ENCODE measurements around the gene ANXA8L1. TPM values are rescaled to one million over a fixed set of nuclear protein-coding genes. Genes with fewer than 3 reads are reported as not detected.
"Not testable (repeated sequence)": the region's sequence is repeated elsewhere in the genome, so short reads cannot be mapped to it uniquely, and the experiment has no call there.

The ANXA8L1 gene
- total and polyA plus RNA-seq, 3 experiments from 2014 or later = not detected

DNA sequence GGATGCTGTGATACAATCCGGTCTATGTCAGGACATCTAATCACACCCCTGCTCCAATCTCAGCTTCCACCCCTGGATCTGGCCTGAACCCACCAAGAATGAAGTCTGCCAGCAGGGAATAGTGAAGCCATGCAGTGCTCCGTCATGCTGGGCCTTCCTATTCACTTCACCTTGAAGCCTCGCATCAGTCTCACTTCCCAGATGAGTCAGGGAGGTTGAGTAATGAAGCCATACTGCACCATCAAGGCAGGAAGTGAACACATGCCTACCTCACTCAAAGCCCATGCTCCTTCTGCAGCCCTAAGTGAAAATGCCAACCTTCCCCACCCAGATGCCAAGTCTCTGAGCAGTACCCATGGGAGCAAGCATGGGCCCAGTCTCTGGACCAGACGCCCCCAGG, 11.1 kb downstream of the ANXA8L1 start:
- H3K9me3 Mint-ChIP-seq; H3K4me1 ChIP-seq (ENCODE audit: insufficient read depth, low read length); H3K27me3 ChIP-seq (ENCODE audit: insufficient read depth, low read length, poor library complexity, severe bottlenecking); H3K27ac Mint-ChIP-seq; H3K36me3 ChIP-seq (ENCODE audit: insufficient read depth, low read length); DNase-seq; H3K9me3 ChIP-seq (ENCODE audit: low read length); H3K4me3 Mint-ChIP-seq; POLR2A ChIA-PET; H3K4me1 Mint-ChIP-seq; H3K27me3 Mint-ChIP-seq; H3K36me3 Mint-ChIP-seq; H3K27ac ChIP-seq (ENCODE audit: low read depth, low read length); CTCF ChIA-PET; H3K4me3 ChIP-seq (ENCODE audit: low read length): not testable (repeated sequence)

DNA sequence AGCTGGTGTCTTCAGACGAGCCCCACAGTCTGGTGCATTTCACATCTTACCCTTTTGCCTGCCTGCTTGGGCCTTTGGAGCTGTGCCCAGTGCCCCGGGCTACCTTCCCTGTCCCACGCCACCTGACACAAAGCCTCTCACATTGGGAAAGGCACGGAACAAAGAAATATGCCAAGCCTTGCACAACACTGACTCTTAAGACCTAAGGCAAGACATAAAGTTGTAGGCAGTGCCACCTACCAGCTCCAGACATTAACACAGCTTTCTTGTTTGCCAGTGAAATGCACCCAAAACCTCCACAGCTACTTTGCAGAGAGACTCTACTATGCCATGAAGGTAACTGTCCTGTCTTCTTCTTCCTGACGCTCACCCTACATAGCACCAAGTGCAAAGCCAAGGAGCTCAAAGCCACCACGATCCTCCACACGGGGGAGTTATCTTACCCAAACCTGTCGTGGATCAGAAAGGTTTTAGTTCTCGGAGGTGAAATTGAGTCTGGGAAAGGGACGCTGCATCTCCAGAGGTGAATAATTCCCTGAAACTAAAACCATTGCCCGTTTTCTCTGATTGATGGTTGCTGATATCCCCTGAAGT, 11.8 kb downstream of the ANXA8L1 start:
- H3K27me3 Mint-ChIP-seq; H3K27ac Mint-ChIP-seq; H3K4me1 Mint-ChIP-seq; H3K27me3 ChIP-seq (ENCODE audit: insufficient read depth, low read length, poor library complexity, severe bottlenecking); H3K4me3 Mint-ChIP-seq; H3K9me3 ChIP-seq (ENCODE audit: low read length); DNase-seq; H3K4me1 ChIP-seq (ENCODE audit: insufficient read depth, low read length); H3K9me3 Mint-ChIP-seq; CTCF ChIA-PET; H3K36me3 Mint-ChIP-seq; H3K36me3 ChIP-seq (ENCODE audit: insufficient read depth, low read length); H3K4me3 ChIP-seq (ENCODE audit: low read length); H3K27ac ChIP-seq (ENCODE audit: low read depth, low read length); POLR2A ChIA-PET: not testable (repeated sequence)

DNA sequence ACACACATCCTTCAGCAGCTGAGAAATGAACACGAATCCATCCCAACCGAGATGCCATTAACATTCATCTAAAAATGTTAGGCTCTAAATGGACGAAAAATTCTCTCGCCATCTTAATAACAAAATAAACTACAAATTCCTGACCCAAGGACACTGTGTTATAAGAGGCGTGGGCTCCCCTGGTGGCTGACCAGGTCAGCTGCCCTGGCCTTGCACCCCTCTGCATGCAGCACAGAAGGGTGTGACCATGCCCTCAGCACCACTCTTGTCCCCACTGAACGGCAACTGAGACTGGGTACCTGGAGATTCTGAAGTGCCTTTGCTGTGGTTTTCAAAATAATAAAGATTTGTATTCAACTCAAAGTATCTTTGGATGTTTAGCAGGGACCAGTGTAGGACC, 15.8 kb downstream of the ANXA8L1 start:
- H3K36me3 Mint-ChIP-seq; H3K27ac Mint-ChIP-seq; H3K27me3 Mint-ChIP-seq; CTCF ChIA-PET; H3K4me1 ChIP-seq (ENCODE audit: insufficient read depth, low read length); DNase-seq; H3K4me3 Mint-ChIP-seq; H3K36me3 ChIP-seq (ENCODE audit: insufficient read depth, low read length); H3K4me3 ChIP-seq (ENCODE audit: low read length); H3K27me3 ChIP-seq (ENCODE audit: insufficient read depth, low read length, poor library complexity, severe bottlenecking); H3K9me3 ChIP-seq (ENCODE audit: low read length); H3K27ac ChIP-seq (ENCODE audit: low read depth, low read length); H3K9me3 Mint-ChIP-seq; H3K4me1 Mint-ChIP-seq; POLR2A ChIA-PET: not testable (repeated sequence)

DNA sequence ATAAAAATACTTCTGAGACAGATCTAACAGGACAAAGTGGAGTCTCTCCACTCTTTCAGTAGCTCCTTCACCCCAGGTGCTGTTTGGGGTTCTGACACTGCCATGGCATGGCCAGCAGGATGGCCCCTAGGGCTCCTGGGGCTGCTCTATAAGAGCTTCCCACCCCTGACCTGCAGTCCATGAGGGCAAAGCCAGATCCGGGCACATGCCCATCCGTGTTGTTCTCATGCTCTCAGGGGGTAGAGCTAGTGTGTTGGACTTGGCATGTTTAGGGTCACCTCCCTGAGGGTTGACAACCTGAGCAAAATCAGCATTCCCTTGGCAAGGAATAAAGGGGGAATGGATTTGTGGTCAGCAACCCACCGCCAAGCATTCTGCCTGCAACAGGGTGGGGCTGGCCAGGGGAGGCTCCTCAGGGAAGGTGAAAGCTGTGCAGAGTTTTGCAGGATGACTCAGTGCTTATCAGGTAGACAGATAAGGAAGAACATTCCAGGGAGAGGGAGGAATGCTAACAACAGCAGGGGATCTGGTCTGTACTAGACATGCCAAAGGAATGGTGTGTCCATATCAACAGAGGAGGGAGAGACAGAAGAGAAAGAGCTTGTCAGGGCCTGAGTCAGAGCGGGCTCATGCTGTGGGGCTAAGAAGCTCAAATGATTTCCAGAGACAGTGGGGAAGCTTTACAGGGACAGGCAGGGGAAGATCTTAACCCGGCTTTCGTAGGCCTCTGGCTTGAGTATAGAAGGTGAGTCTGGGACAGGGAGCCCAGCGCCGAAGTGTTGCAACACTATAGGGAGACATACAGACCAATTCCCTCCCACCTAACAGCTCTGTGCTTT, 21.1 kb downstream of the ANXA8L1 start:
- H3K27me3 Mint-ChIP-seq; H3K27ac Mint-ChIP-seq; H3K9me3 ChIP-seq (ENCODE audit: low read length); H3K4me3 Mint-ChIP-seq; H3K9me3 Mint-ChIP-seq; H3K4me1 ChIP-seq (ENCODE audit: insufficient read depth, low read length); H3K36me3 ChIP-seq (ENCODE audit: insufficient read depth, low read length); H3K27me3 ChIP-seq (ENCODE audit: insufficient read depth, low read length, poor library complexity, severe bottlenecking); H3K4me3 ChIP-seq (ENCODE audit: low read length); H3K36me3 Mint-ChIP-seq; POLR2A ChIA-PET; DNase-seq; CTCF ChIA-PET; H3K4me1 Mint-ChIP-seq; H3K27ac ChIP-seq (ENCODE audit: low read depth, low read length): not testable (repeated sequence)

DNA sequence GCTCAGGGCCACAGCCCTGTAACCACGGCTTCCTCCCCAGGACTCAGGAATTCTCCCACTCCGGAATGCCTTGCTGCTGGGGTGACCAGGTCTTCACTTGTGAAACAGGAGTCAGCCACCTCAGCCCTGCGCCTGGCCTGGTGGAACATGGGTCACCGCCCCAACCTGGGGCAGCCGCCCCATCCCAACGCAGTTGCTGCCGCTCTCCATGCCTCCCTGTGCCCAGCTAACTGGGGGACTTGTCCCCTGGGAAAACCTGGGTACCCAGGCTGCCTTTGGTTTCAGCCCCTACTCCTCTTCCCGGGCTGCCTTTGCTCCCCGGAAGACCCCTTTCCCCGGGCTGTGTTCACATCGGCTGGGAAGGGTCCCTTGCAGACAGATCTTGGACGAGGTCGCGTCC, 22.2 kb downstream of the ANXA8L1 start:
- H3K36me3 Mint-ChIP-seq; CTCF ChIA-PET; H3K4me3 Mint-ChIP-seq; H3K27ac ChIP-seq (ENCODE audit: low read depth, low read length); H3K27me3 ChIP-seq (ENCODE audit: insufficient read depth, low read length, poor library complexity, severe bottlenecking); H3K27me3 Mint-ChIP-seq; DNase-seq; H3K4me1 Mint-ChIP-seq; H3K36me3 ChIP-seq (ENCODE audit: insufficient read depth, low read length); H3K4me1 ChIP-seq (ENCODE audit: insufficient read depth, low read length); H3K9me3 Mint-ChIP-seq; H3K27ac Mint-ChIP-seq; H3K4me3 ChIP-seq (ENCODE audit: low read length); H3K9me3 ChIP-seq (ENCODE audit: low read length); POLR2A ChIA-PET: not testable (repeated sequence)

DNA sequence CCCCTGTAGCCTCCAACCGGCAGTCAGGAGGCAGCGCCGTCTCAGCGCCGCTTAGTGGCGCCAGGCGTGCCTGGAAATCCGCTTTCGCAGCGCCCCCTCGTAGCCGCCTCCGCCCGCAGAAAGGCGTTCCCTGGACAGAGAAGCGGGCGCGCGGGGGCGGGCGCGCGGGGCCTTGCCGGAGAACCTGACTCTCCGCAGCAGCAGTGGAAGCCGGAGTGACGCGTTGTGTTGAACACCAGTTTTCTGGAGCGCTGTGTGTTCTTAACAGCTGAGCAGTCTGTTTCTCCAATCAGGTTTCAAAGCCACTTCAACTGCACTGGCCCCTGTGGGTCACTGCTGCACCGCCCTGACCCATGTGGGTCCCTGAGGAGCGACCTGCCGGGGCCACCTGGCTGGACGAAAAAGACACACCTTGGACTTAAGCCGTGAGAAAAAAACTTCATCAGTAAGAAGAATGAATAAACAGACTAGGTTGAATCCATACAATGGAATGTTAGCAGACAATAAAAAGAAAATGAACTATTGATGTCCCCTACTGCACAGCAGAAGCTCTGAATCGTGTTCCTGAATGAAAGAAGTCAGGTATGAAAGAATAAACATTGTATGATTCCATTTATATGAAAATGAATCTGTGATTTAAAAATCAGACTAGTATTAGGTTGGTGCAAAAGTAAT, 22.8 kb downstream of the ANXA8L1 start:
- H3K27me3 ChIP-seq (ENCODE audit: insufficient read depth, low read length, poor library complexity, severe bottlenecking); H3K27ac Mint-ChIP-seq; H3K36me3 ChIP-seq (ENCODE audit: insufficient read depth, low read length); H3K4me1 Mint-ChIP-seq; H3K9me3 Mint-ChIP-seq; H3K27me3 Mint-ChIP-seq; H3K36me3 Mint-ChIP-seq; CTCF ChIA-PET; H3K27ac ChIP-seq (ENCODE audit: low read depth, low read length); POLR2A ChIA-PET; H3K4me1 ChIP-seq (ENCODE audit: insufficient read depth, low read length); H3K4me3 ChIP-seq (ENCODE audit: low read length); H3K9me3 ChIP-seq (ENCODE audit: low read length): not testable (repeated sequence)
- peak in 1 of 5 donors; percentile 4 for DNase-seq
- H3K4me3 Mint-ChIP-seq = peak overlapping the region in 5 of 7 donors; percentile 10 to 61 (median 45)

DNA sequence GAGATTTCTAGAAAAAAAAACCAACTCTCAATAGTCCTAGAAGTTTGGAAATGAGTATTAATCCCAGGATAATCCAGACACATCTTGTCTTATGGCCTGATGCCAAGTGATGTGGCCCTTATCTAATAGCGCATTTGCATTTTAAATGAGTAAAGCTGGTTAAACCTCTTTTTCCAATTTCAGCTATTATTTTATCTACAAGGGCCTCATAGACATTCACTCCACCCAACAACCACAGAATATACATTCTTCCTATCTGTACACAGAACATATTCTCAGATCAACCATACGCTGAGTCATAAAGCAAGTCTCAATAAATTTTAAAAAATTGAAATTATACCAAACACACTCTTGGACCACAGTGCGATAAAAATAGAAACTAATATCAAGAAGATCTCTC, 34.0 kb downstream of the ANXA8L1 start:
- H3K27ac ChIP-seq (ENCODE audit: low read depth, low read length); H3K27me3 Mint-ChIP-seq; H3K36me3 ChIP-seq (ENCODE audit: insufficient read depth, low read length); H3K4me1 Mint-ChIP-seq; H3K9me3 Mint-ChIP-seq; H3K4me3 Mint-ChIP-seq; H3K27me3 ChIP-seq (ENCODE audit: insufficient read depth, low read length, poor library complexity, severe bottlenecking); H3K4me3 ChIP-seq (ENCODE audit: low read length); POLR2A ChIA-PET; CTCF ChIA-PET; H3K4me1 ChIP-seq (ENCODE audit: insufficient read depth, low read length); H3K27ac Mint-ChIP-seq; H3K36me3 Mint-ChIP-seq; H3K9me3 ChIP-seq (ENCODE audit: low read length); DNase-seq: not testable (repeated sequence)

DNA sequence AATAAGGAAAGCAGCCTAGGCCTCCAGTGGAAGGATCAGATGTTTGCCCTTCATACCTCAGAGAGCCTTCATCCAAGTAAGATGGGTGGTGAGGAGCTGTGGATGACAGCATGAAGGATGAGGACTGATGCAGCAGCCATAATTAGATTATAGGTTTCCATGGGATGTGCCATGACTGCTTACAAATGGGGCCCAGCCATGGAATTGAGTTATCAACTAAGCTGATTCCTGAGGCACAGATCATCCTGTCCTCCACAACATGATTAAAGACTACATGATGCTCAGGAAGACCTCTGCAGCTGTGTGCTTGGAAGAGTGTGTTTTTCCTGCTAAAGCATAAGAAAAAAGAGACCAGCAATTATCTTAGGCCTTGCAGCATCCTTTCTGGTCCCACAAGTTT, 35.5 kb downstream of the ANXA8L1 start:
- H3K36me3 ChIP-seq (ENCODE audit: insufficient read depth, low read length); H3K36me3 Mint-ChIP-seq; H3K4me1 ChIP-seq (ENCODE audit: insufficient read depth, low read length); H3K27ac Mint-ChIP-seq; DNase-seq; CTCF ChIA-PET; H3K4me3 ChIP-seq (ENCODE audit: low read length); H3K27me3 ChIP-seq (ENCODE audit: insufficient read depth, low read length, poor library complexity, severe bottlenecking); H3K9me3 ChIP-seq (ENCODE audit: low read length); H3K4me3 Mint-ChIP-seq; H3K4me1 Mint-ChIP-seq; POLR2A ChIA-PET; H3K27ac ChIP-seq (ENCODE audit: low read depth, low read length); H3K27me3 Mint-ChIP-seq; H3K9me3 Mint-ChIP-seq: not testable (repeated sequence)
